Mesenchymal stem cell (in vitro differentiated cells and primary cell): ENCODE data around the gene RAB40C.

Experiments used
- DNase-seq: peaks from one replicate; pipeline ENCODE4 v3.0.0-alpha.2; 2013
- H2AFZ ChIP-seq: one replicate; pipeline ENCODE4 v1.6.1; 2013; ENCODE audit warnings: low read depth, mild to moderate bottlenecking, control low read depth, inconsistent platforms, low read length, moderate library complexity
- H2AK5ac ChIP-seq: 2 replicates; pipeline ENCODE4 v1.6.1; 2013; ENCODE audit warnings: low read length, moderate library complexity, mild to moderate bottlenecking, inconsistent platforms; ENCODE audit not compliant: severe bottlenecking
- H2BK120ac ChIP-seq: one replicate; pipeline ENCODE4 v1.6.1; 2013; ENCODE audit warnings: low read depth, mild to moderate bottlenecking, inconsistent platforms, low read length, moderate library complexity
- H2BK12ac ChIP-seq, 2 experiments: one replicate each; pipeline ENCODE4 v1.6.1; 2013; ENCODE audit warnings: inconsistent platforms in 2 of 2, low read length in 2 of 2, mild to moderate bottlenecking in 2 of 2, moderate library complexity in 2 of 2, control low read depth in 1 of 2
- H2BK15ac ChIP-seq: one replicate; pipeline ENCODE4 v1.6.1; 2013; ENCODE audit warnings: mild to moderate bottlenecking, low read depth, inconsistent platforms; ENCODE audit not compliant: poor library complexity, severe bottlenecking
- H2BK5ac ChIP-seq: 2 replicates; pipeline ENCODE4 v1.6.1; 2013; ENCODE audit warnings: low read depth, mild to moderate bottlenecking, low read length, control low read depth, inconsistent platforms; ENCODE audit not compliant: poor library complexity, severe bottlenecking
- H3K14ac ChIP-seq, 2 experiments: one replicate each; pipeline ENCODE4 v1.6.1; 2013; ENCODE audit warnings: inconsistent platforms in 2 of 2, low read length in 2 of 2, control low read depth in 1 of 2, mild to moderate bottlenecking in 1 of 2, moderate library complexity in 1 of 2
- H3K18ac ChIP-seq, 2 experiments: one replicate each; pipeline ENCODE4 v1.6.1; 2013; ENCODE audit warnings: inconsistent platforms in 2 of 2, low read length in 2 of 2, control low read depth in 1 of 2, low read depth in 1 of 2, mild to moderate bottlenecking in 1 of 2
- H3K23ac ChIP-seq, 2 experiments: one replicate each; pipeline ENCODE4 v1.6.1; 2013; ENCODE audit warnings: inconsistent platforms in 2 of 2, low read length in 2 of 2, mild to moderate bottlenecking in 2 of 2, moderate library complexity in 2 of 2, control low read depth in 1 of 2
- H3K27ac ChIP-seq: 2 replicates; pipeline ENCODE4 v1.5.1; 2013; ENCODE audit warnings: mild to moderate bottlenecking, moderate library complexity, low read length, control low read depth, inconsistent platforms; ENCODE audit not compliant: poor library complexity, severe bottlenecking
- H3K27me3 ChIP-seq, 2 experiments: 2 replicates each; pipeline versions ENCODE4 v1.6.1 to v1.7.0; 2013; ENCODE audit warnings: low read length in 2 of 2, mild to moderate bottlenecking in 2 of 2, moderate library complexity in 2 of 2, control low read depth in 1 of 2, inconsistent platforms in 1 of 2; ENCODE audit not compliant: control insufficient read depth in 1 of 2, insufficient read depth in 1 of 2
- H3K36me3 ChIP-seq, 2 experiments: 2 replicates each; pipeline versions ENCODE4 v1.6.1 to v1.7.0; 2013; ENCODE audit warnings: low read length in 2 of 2, control low read depth in 1 of 2, inconsistent platforms in 1 of 2, low read depth in 1 of 2, mild to moderate bottlenecking in 1 of 2; ENCODE audit not compliant: insufficient read depth in 2 of 2, control insufficient read depth in 1 of 2
- H3K4ac ChIP-seq, 2 experiments: one replicate each; pipeline ENCODE4 v1.6.1; 2013; ENCODE audit warnings: inconsistent platforms in 2 of 2, low read length in 2 of 2, mild to moderate bottlenecking in 2 of 2, moderate library complexity in 2 of 2, control low read depth in 1 of 2, low read depth in 1 of 2
- H3K4me1 ChIP-seq: 2 replicates; pipeline ENCODE4 v1.6.1; 2013; ENCODE audit warnings: low read depth, low read length, control low read depth; ENCODE audit not compliant: control insufficient read depth, insufficient read depth
- H3K4me2 ChIP-seq: 2 replicates; pipeline ENCODE4 v1.6.1; 2013; ENCODE audit warnings: low read length, mild to moderate bottlenecking, inconsistent platforms; ENCODE audit not compliant: poor library complexity, severe bottlenecking
- H3K4me3 ChIP-seq, 2 experiments: 2 replicates each; pipeline versions ENCODE4 v1.5.1 to v1.7.0; 2013; ENCODE audit warnings: low read length in 2 of 2, mild to moderate bottlenecking in 2 of 2, control low read depth in 1 of 2, low read depth in 1 of 2; ENCODE audit not compliant: insufficient read depth in 1 of 2
- H3K79me1 ChIP-seq: replicated peaks from 2 replicates; pipeline ENCODE4 v1.6.1; 2013; ENCODE audit warnings: mild to moderate bottlenecking, control low read depth, low read length, inconsistent platforms; ENCODE audit not compliant: poor library complexity, severe bottlenecking
- H3K9ac ChIP-seq: 2 replicates; pipeline ENCODE4 v1.7.0; 2013; ENCODE audit warnings: mild to moderate bottlenecking, low read length, moderate library complexity
- H3K9me3 ChIP-seq: 2 replicates; pipeline ENCODE4 v1.7.0; 2013; ENCODE audit warnings: mild to moderate bottlenecking, low read length; ENCODE audit not compliant: control insufficient read depth
- H4K8ac ChIP-seq: one replicate; pipeline ENCODE4 v1.6.1; 2013; ENCODE audit warnings: inconsistent platforms, mild to moderate bottlenecking, low read length, moderate library complexity
- H4K91ac ChIP-seq: one replicate; pipeline ENCODE4 v1.6.1; 2013; ENCODE audit warnings: mild to moderate bottlenecking, low read length, inconsistent platforms
- WGBS: methylation state at CpG from one replicate; pipeline ENCODE4 v1.1.7; 2013; ENCODE audit warnings: mixed read lengths; 5-methylcytosine and 5-hydroxymethylcytosine counted together

The RAB40C gene

DNA sequence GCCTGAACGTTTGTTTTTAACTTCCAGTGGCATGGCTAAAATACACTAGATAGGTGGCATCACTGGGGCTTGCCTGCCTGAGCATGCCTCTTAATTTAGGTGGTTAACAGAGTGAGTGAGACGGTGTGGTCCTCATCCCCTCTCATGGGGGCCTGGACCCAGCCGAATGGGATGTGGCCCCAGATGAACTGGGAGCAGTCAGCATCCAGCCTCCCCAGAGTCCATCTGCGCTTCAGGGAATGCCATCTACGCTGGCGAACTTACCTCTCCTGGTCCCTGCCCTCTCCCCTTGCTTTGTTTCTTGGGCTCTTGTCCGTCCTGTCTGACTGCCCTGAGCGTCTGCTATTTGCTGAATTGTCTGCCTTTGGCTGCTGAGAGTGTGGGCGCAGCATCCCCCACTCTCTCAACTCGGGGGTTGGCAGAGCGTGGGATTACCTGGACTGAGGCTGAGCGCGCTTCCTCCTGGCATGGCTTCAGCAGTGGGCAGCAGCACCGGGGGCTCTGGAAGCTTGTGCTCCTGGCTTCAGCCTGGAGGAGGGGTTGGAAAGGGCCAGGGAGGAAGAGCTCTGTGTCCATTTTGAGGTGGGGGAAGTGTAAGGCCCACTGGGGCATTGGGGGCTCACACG is 2.1 kb downstream of the RAB40C start:
- no peak overlapping the region for H2AFZ ChIP-seq
- no peak overlapping the region for H3K23ac ChIP-seq
- no peak for DNase-seq
- no peaks in the 10 kb centered on the region for H3K9me3 ChIP-seq
- no peak overlapping the region for H2BK12ac ChIP-seq
- H3K4me2 ChIP-seq, result no peak overlapping the region
- 95% methylated on average over 15 of the region's 15 CpGs for WGBS
- no peak overlapping the region for H2AK5ac ChIP-seq
- peaks cover 49% of the 10 kb centered on the region for H3K79me1 ChIP-seq
- H3K27ac ChIP-seq, result no peak overlapping the region
- H3K36me3 ChIP-seq, result peaks cover 0 to 28% of the 10 kb centered on the region in 2 experiments
- no peak overlapping the region for H2BK15ac ChIP-seq
- H3K4me3 ChIP-seq, result no peak overlapping the region
- H3K27me3 ChIP-seq, result no peaks in the 10 kb centered on the region
- peaks cover 51% of the 10 kb centered on the region for H3K4me1 ChIP-seq
- H3K4ac ChIP-seq, result no peak overlapping the region
- peak overlapping the region; percentile 19 for H4K91ac ChIP-seq
- H3K14ac ChIP-seq, result no peak overlapping the region
- H3K18ac ChIP-seq, result no peak overlapping the region
- H2BK5ac ChIP-seq, result no peak overlapping the region
- H2BK120ac ChIP-seq, result no peak overlapping the region
- H4K8ac ChIP-seq, result no peak overlapping the region
- no peak overlapping the region for H3K9ac ChIP-seq

DNA sequence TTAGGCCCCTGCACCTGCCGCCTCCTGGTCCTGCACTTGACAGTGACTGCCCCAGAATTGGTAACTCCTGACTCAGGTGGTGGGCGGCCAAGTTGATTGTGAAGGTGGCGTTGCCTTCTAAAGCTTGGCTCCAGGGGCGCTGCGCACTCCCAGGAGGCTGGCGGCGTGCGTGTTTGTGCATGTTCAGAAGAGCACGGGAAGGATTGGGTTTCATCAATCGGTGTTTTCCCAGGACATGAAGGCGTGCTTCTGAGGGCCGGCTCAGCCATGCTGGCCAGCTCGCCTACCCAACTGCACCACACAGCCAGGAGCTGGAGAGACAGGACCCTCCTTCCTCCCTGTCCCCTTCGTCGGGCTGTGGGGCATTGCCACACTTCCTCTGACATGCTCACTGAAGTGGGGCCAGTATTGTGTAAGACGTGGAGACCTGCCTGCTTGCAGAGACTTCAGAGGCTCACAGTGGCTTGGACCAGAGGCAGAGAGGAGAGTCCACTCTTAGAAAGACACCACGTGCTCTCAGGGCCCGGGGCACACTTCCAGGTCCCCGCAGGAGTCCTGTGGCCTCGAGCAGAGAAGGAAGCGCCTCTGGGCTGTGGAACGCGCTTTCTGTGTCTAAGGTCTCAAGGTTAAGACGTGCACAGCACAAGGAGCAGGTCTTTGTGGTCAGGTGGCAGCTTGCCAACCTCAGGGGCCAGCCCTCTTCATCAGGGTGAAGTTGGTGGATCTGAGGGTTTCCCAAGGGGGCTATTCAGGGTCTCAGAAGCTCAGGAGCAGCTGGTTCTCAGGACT is 2.8 kb downstream of the RAB40C start:
- peak; percentile 61 for DNase-seq
- no peak overlapping the region for H3K27ac ChIP-seq
- 92% methylated on average over 24 of the region's 24 CpGs for WGBS

DNA sequence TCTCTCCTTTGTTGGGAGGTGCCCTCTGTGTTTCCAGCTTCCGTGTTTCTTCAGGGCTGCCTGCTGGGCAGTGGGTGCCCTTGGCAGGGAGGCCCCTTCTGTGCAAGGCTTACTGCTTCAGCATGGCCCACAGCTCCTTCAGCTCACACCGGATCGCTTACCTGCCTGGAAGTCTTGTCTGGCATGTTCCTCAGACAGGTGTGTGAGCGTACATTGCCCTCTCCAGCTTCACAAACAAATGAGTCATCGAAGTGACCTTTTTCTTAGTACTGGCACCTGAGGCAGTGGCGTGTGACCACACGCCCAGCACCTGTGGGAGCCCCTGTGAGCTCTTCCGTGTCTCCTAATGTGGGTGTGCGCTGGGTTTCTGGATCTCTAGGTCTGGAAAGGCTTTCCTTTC is 3.5 kb downstream of the RAB40C start:
- H3K4me1 ChIP-seq, result peaks cover 38% of the 10 kb centered on the region
- 95% methylated on average over 9 of the region's 9 CpGs for WGBS
- H3K14ac ChIP-seq, result no peak overlapping the region
- H4K8ac ChIP-seq, result no peak overlapping the region
- no peak overlapping the region for H3K4ac ChIP-seq
- H3K9me3 ChIP-seq, result no peaks in the 10 kb centered on the region
- H2BK120ac ChIP-seq, result no peak overlapping the region
- H3K9ac ChIP-seq, result no peak overlapping the region
- no peak overlapping the region for H2BK5ac ChIP-seq
- no peak overlapping the region for H3K27ac ChIP-seq
- H3K4me2 ChIP-seq, result no peak overlapping the region
- H3K4me3 ChIP-seq, result no peak overlapping the region
- no peaks in the 10 kb centered on the region for H3K27me3 ChIP-seq
- peaks cover 45% of the 10 kb centered on the region for H3K79me1 ChIP-seq
- H2BK12ac ChIP-seq, result no peak overlapping the region
- no peak overlapping the region for H2AK5ac ChIP-seq
- H2AFZ ChIP-seq, result no peak overlapping the region
- no peak for DNase-seq
- no peak overlapping the region for H4K91ac ChIP-seq
- H3K36me3 ChIP-seq, result peaks cover 0 to 29% of the 10 kb centered on the region in 2 experiments
- H3K18ac ChIP-seq, result no peak overlapping the region
- no peak overlapping the region for H2BK15ac ChIP-seq
- H3K23ac ChIP-seq, result no peak overlapping the region

More for the DNA sequence above, 2.8 kb downstream of the RAB40C start:
- no peak overlapping the region for H2BK5ac ChIP-seq
- no peak overlapping the region for H2BK12ac ChIP-seq
- H3K79me1 ChIP-seq, result peaks cover 51% of the 10 kb centered on the region
- H3K36me3 ChIP-seq, result peaks cover 0 to 29% of the 10 kb centered on the region in 2 experiments
- no peak overlapping the region for H3K4ac ChIP-seq
- H2BK15ac ChIP-seq, result no peak overlapping the region
- H3K14ac ChIP-seq, result no peak overlapping the region
- H3K4me1 ChIP-seq, result peaks cover 45% of the 10 kb centered on the region
- H3K18ac ChIP-seq, result no peak overlapping the region
- H3K23ac ChIP-seq, result no peak overlapping the region
- peak overlapping the region; percentile 19 for H4K91ac ChIP-seq
- H2AFZ ChIP-seq, result no peak overlapping the region
- no peaks in the 10 kb centered on the region for H3K27me3 ChIP-seq
- no peak overlapping the region for H3K9ac ChIP-seq
- H4K8ac ChIP-seq, result no peak overlapping the region
- H2BK120ac ChIP-seq, result no peak overlapping the region
- H2AK5ac ChIP-seq, result no peak overlapping the region
- H3K4me3 ChIP-seq, result no peak overlapping the region
- no peak overlapping the region for H3K4me2 ChIP-seq
- H3K9me3 ChIP-seq, result no peaks in the 10 kb centered on the region

DNA sequence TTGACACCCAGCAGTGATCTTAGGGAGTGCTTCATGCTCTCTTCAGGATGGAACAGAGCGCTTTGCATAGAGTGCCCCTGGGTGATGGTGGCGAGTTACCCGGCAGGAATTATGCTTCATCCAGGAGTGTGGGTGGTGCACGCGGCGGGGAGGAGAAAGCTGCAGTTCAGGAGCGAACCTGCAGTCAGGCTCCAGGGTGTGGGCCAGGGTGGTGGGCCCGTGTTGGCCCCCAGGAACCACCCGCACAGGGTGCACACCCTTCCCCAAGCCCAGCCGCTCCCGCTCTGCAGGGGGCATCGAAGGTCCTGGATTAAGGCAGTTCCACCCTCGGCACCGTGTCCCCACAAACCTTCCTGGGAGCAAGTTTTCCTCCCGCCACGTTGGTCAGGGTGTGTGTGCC is 3.9 kb downstream of the RAB40C start:
- H3K4ac ChIP-seq, result no peak overlapping the region
- 97% methylated on average over 16 of the region's 16 CpGs for WGBS

More for the DNA sequence above, 3.9 kb downstream of the RAB40C start:
- Histone ChIP-seq H2BK5ac (no peak overlapping the region), H2BK12ac (no peak overlapping the region), H3K79me1 (peaks cover 44% of the 10 kb centered on the region), H3K27me3 (no peaks in the 10 kb centered on the region), H4K91ac (no peak overlapping the region), H3K14ac (no peak overlapping the region), H3K23ac (no peak overlapping the region), H3K4me3 (no peak overlapping the region), H2BK15ac (no peak overlapping the region), H3K9me3 (no peaks in the 10 kb centered on the region), H3K27ac (no peak overlapping the region), H2BK120ac (no peak overlapping the region), H3K36me3 (peaks cover 0 to 33% of the 10 kb centered on the region in 2 experiments), H2AFZ (no peak overlapping the region), H3K9ac (no peak overlapping the region), H3K18ac (no peak overlapping the region), H4K8ac (no peak overlapping the region), H2AK5ac (no peak overlapping the region), H3K4me2 (no peak overlapping the region), H3K4me1 (peaks cover 36% of the 10 kb centered on the region)
- no peak for DNase-seq
